ENCODE measurements around the gene MYORG.

MYORG gene

GRCh38 chr9:34376596-34377403, at the start of gene MYORG:
MYORG (minus strand) TSS chr9:34376898; CDS start chr9:34372943, 3,955 bp downstream.
- peak; percentile 95 for DNase-seq (ENCODE audit: low read depth)

GRCh38 chr9:34419716-34420504, 43.2 kb upstream of the MYORG start:
- no peak for DNase-seq (ENCODE audit: low read depth)

- no peak for DNase-seq (ENCODE audit: low read depth)
Observed at GRCh38 chr9:34417734-34418133, 41.0 kb upstream of the MYORG start.

- no peak for DNase-seq (ENCODE audit: low read depth)
Observed at GRCh38 chr9:34413231-34413852, 36.6 kb upstream of the MYORG start.

- DNase-seq (ENCODE audit: low read depth) = no peak
Observed at GRCh38 chr9:34412336-34412735, 35.6 kb upstream of the MYORG start.

GRCh38 chr9:34409154-34409553, 32.5 kb upstream of the MYORG start:
- no peak for DNase-seq (ENCODE audit: low read depth)

GRCh38 chr9:34408173-34408572, 31.5 kb upstream of the MYORG start:
- no peak for DNase-seq (ENCODE audit: low read depth)

- DNase-seq (ENCODE audit: low read depth) = no peak
Observed at GRCh38 chr9:34406219-34406618, 29.5 kb upstream of the MYORG start.

GRCh38 chr9:34405719-34406118, 29.0 kb upstream of the MYORG start:
- DNase-seq (ENCODE audit: low read depth) = no peak

GRCh38 chr9:34403554-34404380, 27.1 kb upstream of the MYORG start:
- peak; percentile 30 for DNase-seq (ENCODE audit: low read depth)

- DNase-seq (ENCODE audit: low read depth) = no peak
Observed at GRCh38 chr9:34400686-34401602, 24.2 kb upstream of the MYORG start.

GRCh38 chr9:34400275-34400674, 23.6 kb upstream of the MYORG start:
- no peak for DNase-seq (ENCODE audit: low read depth)

- DNase-seq (ENCODE audit: low read depth) = no peak
Observed at GRCh38 chr9:34399729-34400128, 23.0 kb upstream of the MYORG start.

- no peak for DNase-seq (ENCODE audit: low read depth)
Observed at GRCh38 chr9:34398875-34399274, 22.2 kb upstream of the MYORG start.

- no peak for DNase-seq (ENCODE audit: low read depth)
Observed at GRCh38 chr9:34396276-34397214, 19.8 kb upstream of the MYORG start.

GRCh38 chr9:34392511-34392910, 15.8 kb upstream of the MYORG start:
- DNase-seq (ENCODE audit: low read depth) = no peak

- DNase-seq (ENCODE audit: low read depth) = no peak
Observed at GRCh38 chr9:34387239-34387638, 10.5 kb upstream of the MYORG start.

GRCh38 chr9:34386656-34387055, 10.0 kb upstream of the MYORG start:
- no peak for DNase-seq (ENCODE audit: low read depth)

GRCh38 chr9:34385561-34386230, 9.0 kb upstream of the MYORG start:
- no peak for DNase-seq (ENCODE audit: low read depth)
